ENCODE measurements around the gene STARD10.

Gene STARD10

GRCh38 chr11:72786305-72787215 is 7.3 kb downstream of the STARD10 start:
- no peak for TF ChIP-seq CTCF (IDR thresholded peaks at IDR 0.05; ENCODE audit: low read depth, low read length)
- H3K36me3 ChIP-seq: no peaks in the 10 kb centered on the region
- H3K4me3 ChIP-seq (ENCODE audit: low read depth, low read length): no peak overlapping the region
- no peaks in the 10 kb centered on the region for H3K9me3 ChIP-seq (ENCODE audit: severe bottlenecking)
- H3K27ac ChIP-seq: peak overlapping the region; percentile 77
- DNase-seq: no peak
- no peaks in the 10 kb centered on the region for H3K27me3 ChIP-seq (ENCODE audit: insufficient read depth, low read depth, severe bottlenecking)

- DNase-seq: no peak
- Histone ChIP-seq H3K9me3 (ENCODE audit: severe bottlenecking) (no peaks in the 10 kb centered on the region), H3K27ac (no peak overlapping the region), H3K36me3 (no peaks in the 10 kb centered on the region), H3K27me3 (ENCODE audit: insufficient read depth, low read depth, severe bottlenecking) (no peaks in the 10 kb centered on the region), H3K4me3 (ENCODE audit: low read depth, low read length) (no peak overlapping the region)
- TF ChIP-seq CTCF (IDR thresholded peaks at IDR 0.05; ENCODE audit: low read depth, low read length): no peak
Observed at GRCh38 chr11:72784662-72785061, 9.2 kb downstream of the STARD10 start.

GRCh38 chr11:72783144-72783905 is 10.5 kb downstream of the STARD10 start:
- Histone ChIP-seq H3K36me3 (no peaks in the 10 kb centered on the region), H3K27ac (0 out of 2 replicates have a peak overlapping the region, but pooled peaks have one; percentile 3), H3K27me3 (ENCODE audit: insufficient read depth, low read depth, severe bottlenecking) (no peaks in the 10 kb centered on the region), H3K9me3 (ENCODE audit: severe bottlenecking) (no peaks in the 10 kb centered on the region), H3K4me3 (ENCODE audit: low read depth, low read length) (no peak overlapping the region)
- no peak for TF ChIP-seq CTCF (IDR thresholded peaks at IDR 0.05; ENCODE audit: low read depth, low read length)
- no peak for DNase-seq

GRCh38 chr11:72782081-72782920 is 11.5 kb downstream of the STARD10 start:
- H3K36me3 ChIP-seq: peaks cover 3% of the 10 kb centered on the region; the same call in 1 of the 2 replicates
- H3K27me3 ChIP-seq (ENCODE audit: insufficient read depth, low read depth, severe bottlenecking): no peaks in the 10 kb centered on the region
- TF ChIP-seq CTCF (IDR thresholded peaks at IDR 0.05; ENCODE audit: low read depth, low read length): no peak
- no peaks in the 10 kb centered on the region for H3K9me3 ChIP-seq (ENCODE audit: severe bottlenecking)
- H3K27ac ChIP-seq: no peak overlapping the region
- peak; percentile 70 for DNase-seq
- H3K4me3 ChIP-seq (ENCODE audit: low read depth, low read length): peak overlapping the region; percentile 40

GRCh38 chr11:72781313-72782080 is 12.3 kb downstream of the STARD10 start:
- TF ChIP-seq CTCF (IDR thresholded peaks at IDR 0.05; ENCODE audit: low read depth, low read length): no peak
- Histone ChIP-seq H3K36me3 (peaks cover 3% of the 10 kb centered on the region; the same call in 1 of the 2 replicates), H3K27me3 (ENCODE audit: insufficient read depth, low read depth, severe bottlenecking) (no peaks in the 10 kb centered on the region), H3K27ac (no peak overlapping the region), H3K4me3 (ENCODE audit: low read depth, low read length) (peak overlapping the region; percentile 45), H3K9me3 (ENCODE audit: severe bottlenecking) (no peaks in the 10 kb centered on the region)
- peak; percentile 52 for DNase-seq

Data from WERI-Rb-1 (cell line).